Fibroblast of the aortic adventitia (primary cell): ENCODE results near the gene DRC3. TPM values are rescaled to one million over a fixed set of nuclear protein-coding genes. Genes with fewer than 3 reads are reported as not detected.
"Not testable (repeated sequence)": the region's sequence is repeated elsewhere in the genome, so short reads cannot be mapped to it uniquely, and the experiment has no call there.

ENCODE experiments used
- DNase-seq: peaks from one replicate; pipeline ENCODE4 v3.0.0-alpha.2; 2010; ENCODE audit warnings: low read depth
- H3K4me3 ChIP-seq: 2 replicates; pipeline ENCODE4 v1.5.1; 2011; ENCODE audit warnings: low read depth, mild to moderate bottlenecking, control low read depth, low read length, moderate library complexity
- CTCF ChIP-seq: IDR thresholded peaks from 2 replicates; pipeline ENCODE4 v1.5.1; 2011; ENCODE audit warnings: mild to moderate bottlenecking, low read length, control low read depth, inconsistent platforms; ENCODE audit not compliant: insufficient read depth
- total RNA-seq: library from RNA; depleted of rRNA; stranded (reverse); fragments of >200 nt; gene quantifications from 2 replicates; pipeline ENCODE4 v1.2.3, GENCODE V29; 2012; ENCODE audit warnings: low replicate concordance

DRC3 gene
- total RNA-seq, 1 donor = 1.8 TPM

- no peak overlapping the region for H3K4me3 ChIP-seq
- DNase-seq = no peak
- no peak for TF ChIP-seq CTCF
These were observed 22.3 kb upstream of the DRC3 start for GRCh38 chr17:17950347-17950746.

GRCh38 chr17:17950806-17951205 lies 21.9 kb upstream of the DRC3 start:
- H3K4me3 ChIP-seq = no peak overlapping the region
- DNase-seq = no peak
- peak; percentile 6 for TF ChIP-seq CTCF

- no peak for DNase-seq
- no peak for TF ChIP-seq CTCF
These were observed 21.1 kb upstream of the DRC3 start for GRCh38 chr17:17951524-17951923.

GRCh38 chr17:17952691-17953090 lies 20.0 kb upstream of the DRC3 start:
- TF ChIP-seq CTCF = no peak
- no peak for DNase-seq
- H3K4me3 ChIP-seq = no peak overlapping the region

More at GRCh38 chr17:17951524-17951923, 21.1 kb upstream of the DRC3 start:
- H3K4me3 ChIP-seq = no peak overlapping the region

GRCh38 chr17:17954079-17954478 lies 18.6 kb upstream of the DRC3 start:
- DNase-seq = no peak
- H3K4me3 ChIP-seq = no peak overlapping the region
- TF ChIP-seq CTCF = no peak

- H3K4me3 ChIP-seq, DNase-seq: not testable (repeated sequence)
These were observed 16.8 kb upstream of the DRC3 start for GRCh38 chr17:17955790-17956341.

- no peak overlapping the region for H3K4me3 ChIP-seq
- no peak for TF ChIP-seq CTCF
- DNase-seq = no peak
These were observed 15.1 kb upstream of the DRC3 start for GRCh38 chr17:17957584-17957916.
